ENCODE data around the gene CTSK.

GRCh38 chr1:150764617-150765101, 43.4 kb downstream of the CTSK start:
- TF ChIP-seq, protein P1, sequence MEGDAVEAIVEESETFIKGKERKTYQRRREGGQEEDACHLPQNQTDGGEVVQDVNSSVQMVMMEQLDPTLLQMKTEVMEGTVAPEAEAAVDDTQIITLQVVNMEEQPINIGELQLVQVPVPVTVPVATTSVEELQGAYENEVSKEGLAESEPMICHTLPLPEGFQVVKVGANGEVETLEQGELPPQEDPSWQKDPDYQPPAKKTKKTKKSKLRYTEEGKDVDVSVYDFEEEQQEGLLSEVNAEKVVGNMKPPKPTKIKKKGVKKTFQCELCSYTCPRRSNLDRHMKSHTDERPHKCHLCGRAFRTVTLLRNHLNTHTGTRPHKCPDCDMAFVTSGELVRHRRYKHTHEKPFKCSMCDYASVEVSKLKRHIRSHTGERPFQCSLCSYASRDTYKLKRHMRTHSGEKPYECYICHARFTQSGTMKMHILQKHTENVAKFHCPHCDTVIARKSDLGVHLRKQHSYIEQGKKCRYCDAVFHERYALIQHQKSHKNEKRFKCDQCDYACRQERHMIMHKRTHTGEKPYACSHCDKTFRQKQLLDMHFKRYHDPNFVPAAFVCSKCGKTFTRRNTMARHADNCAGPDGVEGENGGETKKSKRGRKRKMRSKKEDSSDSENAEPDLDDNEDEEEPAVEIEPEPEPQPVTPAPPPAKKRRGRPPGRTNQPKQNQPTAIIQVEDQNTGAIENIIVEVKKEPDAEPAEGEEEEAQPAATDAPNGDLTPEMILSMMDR (IDR thresholded peaks at IDR 0.05; ENCODE audit: low read depth, low read length): no peak
- TF ChIP-seq EZH2phosphoT487 (IDR thresholded peaks at IDR 0.05; ENCODE audit: low read depth): no peak
